Inferior parietal cortex (tissue), 1 donor: Measurements from ENCODE around the gene ACVR1.
"Not testable (repeated sequence)": the region's sequence is repeated elsewhere in the genome, so short reads cannot be mapped to it uniquely, and the experiment has no call there.

ENCODE experiments used
- DNase-seq: peaks from one replicate; pipeline ENCODE4 v3.0.0-alpha.2; 2016; ENCODE audit errors: extremely low spot score

The ACVR1 gene

GRCh38 chr2:157758586-157758985 is 117.5 kb downstream of the ACVR1 start:
- no peak for DNase-seq

- DNase-seq = no peak
Measured at GRCh38 chr2:157757500-157757899, 118.6 kb downstream of the ACVR1 start.

GRCh38 chr2:157756447-157756846 is 119.7 kb downstream of the ACVR1 start:
- DNase-seq = not testable (repeated sequence)

GRCh38 chr2:157751462-157752058 is 124.6 kb downstream of the ACVR1 start:
- peak; percentile 22 for DNase-seq

GRCh38 chr2:157749684-157750083 is 126.4 kb downstream of the ACVR1 start:
- DNase-seq = no peak

- DNase-seq = no peak
Measured at GRCh38 chr2:157748371-157749142, 127.6 kb downstream of the ACVR1 start.

GRCh38 chr2:157747695-157748370 is 128.3 kb downstream of the ACVR1 start:
- no peak for DNase-seq

- DNase-seq = no peak
Measured at GRCh38 chr2:157747280-157747679, 128.8 kb downstream of the ACVR1 start.

GRCh38 chr2:157746234-157746950 is 129.7 kb downstream of the ACVR1 start:
- DNase-seq = no peak

- DNase-seq = no peak
Measured at GRCh38 chr2:157744571-157745076, 131.5 kb downstream of the ACVR1 start.

- DNase-seq = no peak
Measured at GRCh38 chr2:157743051-157743450, 133.1 kb downstream of the ACVR1 start.

- peak; percentile 20 for DNase-seq
Measured at GRCh38 chr2:157741819-157742484, 134.2 kb downstream of the ACVR1 start.

- no peak for DNase-seq
Measured at GRCh38 chr2:157737656-157738055, 138.5 kb downstream of the ACVR1 start.

GRCh38 chr2:157735532-157735931 is 140.6 kb downstream of the ACVR1 start:
- no peak for DNase-seq

GRCh38 chr2:157733263-157733662 is 142.9 kb downstream of the ACVR1 start:
- no peak for DNase-seq

- no peak for DNase-seq
Measured at GRCh38 chr2:157732596-157732995, 143.5 kb downstream of the ACVR1 start.

GRCh38 chr2:157727693-157728092 is 148.4 kb downstream of the ACVR1 start:
- no peak for DNase-seq

- DNase-seq = no peak
Measured at GRCh38 chr2:157726946-157727345, 149.2 kb downstream of the ACVR1 start.

GRCh38 chr2:157725846-157726245 is 150.3 kb downstream of the ACVR1 start:
- no peak for DNase-seq

GRCh38 chr2:157722580-157723234 is 153.4 kb downstream of the ACVR1 start:
- no peak for DNase-seq

GRCh38 chr2:157720504-157720903 is 155.6 kb downstream of the ACVR1 start:
- DNase-seq = no peak
